ENCODE measurements around the gene SCEL.

DNA sequence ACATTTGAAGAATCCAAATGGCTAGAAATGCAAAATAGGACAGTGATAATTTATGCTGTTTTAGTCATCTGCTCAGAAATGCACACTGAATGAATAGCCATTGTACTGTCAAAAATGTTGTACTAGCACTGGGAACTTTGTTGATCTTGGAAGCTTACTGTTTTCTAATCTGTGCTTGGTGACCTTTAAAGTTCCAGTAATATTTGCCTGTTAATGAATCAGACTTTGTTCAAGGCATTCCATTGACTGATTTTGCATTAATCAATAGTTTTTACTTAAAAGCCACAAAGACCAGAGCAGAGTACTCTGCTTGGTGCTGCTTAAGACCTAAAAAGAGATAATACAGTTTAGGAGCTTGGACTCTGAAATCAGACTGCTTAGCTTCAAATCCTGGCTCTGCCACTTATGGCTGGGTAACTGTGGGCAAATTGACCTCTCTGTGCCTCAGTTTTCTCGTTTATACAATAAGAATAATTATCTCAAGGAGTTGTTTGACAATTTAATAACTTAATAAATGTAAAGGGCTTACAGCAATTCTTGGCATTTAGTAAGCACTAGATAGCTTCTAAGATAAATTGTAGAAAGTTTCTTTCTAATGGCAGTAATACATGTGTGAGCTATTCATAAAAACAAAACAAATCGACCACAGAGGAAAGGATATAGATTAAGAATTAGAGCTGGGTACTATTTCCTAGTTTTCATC lies 157.4 kb downstream of the SCEL start:
- TF ChIP-seq POLR2AphosphoS5 (IDR thresholded peaks at IDR 0.05; ENCODE audit: low read depth, low read length) (no peak), POU2F2 (IDR thresholded peaks at IDR 0.05; ENCODE audit: low read depth, low read length) (no peak)

Measured in GM12891 (cell line).